IMR-90 (cell line): ENCODE data around the gene PEX11A. TPM values are rescaled to one million over a fixed set of nuclear protein-coding genes. Genes with fewer than 3 reads are reported as not detected.

Source experiments
- ATAC-seq: fragments of 200-7000 bp; cut with Tn5 transposase; 2 replicates; pipeline ENCODE4 v1.9.1; 2020; ENCODE audit warnings: low read depth, mild to moderate bottlenecking, moderate library complexity
- BruUV-seq: library from RNA; stranded (reverse); fragments of 400-500 nt; replicated peaks from 2 replicates; lab custom pipeline; 2021; lab: Mats Ljungman, UMichigan
- CTCF ChIA-PET: fragments of 300-600 bp; formaldehyde crosslinking; extraction: SDS; loops from one replicate; lab custom pipeline; 2021; ENCODE audit warnings: antibody characterized with exemption; lab: Yijun Ruan, JAX
- POLR2A ChIA-PET: fragments of 300-600 bp; sonication (Branson Sonifier 250); formaldehyde crosslinking; loops from one replicate; lab custom pipeline; 2022; ENCODE audit warnings: antibody characterized with exemption; ENCODE audit not compliant: unreplicated experiment; lab: Charles Lee
- DNase-seq: peaks from one replicate; pipeline ENCODE4 v3.0.0; 2013
- H2AFZ ChIP-seq: replicated peaks from 2 replicates; pipeline ENCODE3; 2013; ENCODE audit warnings: low read length, mild to moderate bottlenecking; ENCODE audit not compliant: poor library complexity
- H2AK5ac ChIP-seq: 2 replicates; pipeline ENCODE4 v1.6.1; 2013; ENCODE audit warnings: low read depth, low read length, inconsistent platforms
- H2AK9ac ChIP-seq: replicated peaks from 2 replicates; pipeline ENCODE3; 2013; ENCODE audit warnings: mild to moderate bottlenecking, low read depth, low read length, moderate library complexity; ENCODE audit not compliant: poor library complexity
- H2BK120ac ChIP-seq: 2 replicates; pipeline ENCODE4 v1.6.1; 2013; ENCODE audit warnings: low read depth, low read length, inconsistent platforms
- H2BK15ac ChIP-seq: 3 replicates; pipeline ENCODE4 v1.6.1; 2013; ENCODE audit warnings: low read depth, low read length, inconsistent platforms
- H2BK20ac ChIP-seq: 2 replicates; pipeline ENCODE4 v1.6.1; 2013; ENCODE audit warnings: low read depth, mild to moderate bottlenecking, inconsistent platforms, low read length, moderate library complexity
- H2BK5ac ChIP-seq: 2 replicates; pipeline ENCODE4 v1.6.1; 2013; ENCODE audit warnings: mild to moderate bottlenecking, low read depth, low read length, inconsistent platforms; ENCODE audit not compliant: poor library complexity, severe bottlenecking
- H3K14ac ChIP-seq: replicated peaks from 2 replicates; pipeline ENCODE4 v1.6.1; 2013; ENCODE audit warnings: low read depth, low read length, inconsistent platforms
- H3K18ac ChIP-seq: 2 replicates; pipeline ENCODE4 v1.6.1; 2013; ENCODE audit warnings: low read depth, low read length, control low read depth
- H3K23ac ChIP-seq: 2 replicates; pipeline ENCODE4 v1.6.1; 2013; ENCODE audit warnings: low read depth, low read length, inconsistent platforms
- H3K27ac ChIP-seq: 2 replicates; pipeline ENCODE4 v1.5.1; 2013; ENCODE audit warnings: mild to moderate bottlenecking, control low read depth, low read length; ENCODE audit not compliant: insufficient read depth
- H3K27me3 ChIP-seq: 2 replicates; pipeline ENCODE4 v1.6.1; 2013; ENCODE audit warnings: low read length; ENCODE audit not compliant: control insufficient read depth, insufficient read depth
- H3K36me3 ChIP-seq: 2 replicates; pipeline ENCODE4 v1.6.1; 2013; ENCODE audit warnings: low read length, mixed read lengths; ENCODE audit not compliant: control insufficient read depth, insufficient read depth
- H3K4ac ChIP-seq: 2 replicates; pipeline ENCODE4 v1.6.1; 2013; ENCODE audit warnings: low read depth, low read length, inconsistent platforms
- H3K4me1 ChIP-seq: 2 replicates; pipeline ENCODE4 v1.6.1; 2013; ENCODE audit warnings: low read length, mixed read lengths; ENCODE audit not compliant: control insufficient read depth, insufficient read depth
- H3K4me2 ChIP-seq: 2 replicates; pipeline ENCODE4 v1.6.1; 2013; ENCODE audit warnings: low read depth, mild to moderate bottlenecking, control low read depth, low read length, moderate library complexity
- H3K4me3 ChIP-seq: 2 replicates; pipeline ENCODE4 v1.5.1; 2013; ENCODE audit warnings: low read depth, mild to moderate bottlenecking, control low read depth, low read length, moderate library complexity; ENCODE audit not compliant: insufficient read depth
- H3K56ac ChIP-seq: 2 replicates; pipeline ENCODE4 v1.6.1; 2013; ENCODE audit warnings: low read length, inconsistent platforms; ENCODE audit not compliant: insufficient read depth; ENCODE audit errors: extremely low read depth
- H3K79me1 ChIP-seq, 2 experiments: 2 replicates each; pipeline ENCODE4 v1.6.1; 2013; ENCODE audit warnings: low read length in 2 of 2, inconsistent platforms in 1 of 2, low read depth in 1 of 2
- H3K9ac ChIP-seq: 2 replicates; pipeline ENCODE4 v1.6.1; 2013; ENCODE audit warnings: low read depth, low read length, control low read depth
- H3K9me1 ChIP-seq: 2 replicates; pipeline ENCODE4 v1.6.1; 2013; ENCODE audit warnings: low read length, inconsistent platforms; ENCODE audit not compliant: insufficient read depth
- H3K9me3 ChIP-seq: 2 replicates; pipeline ENCODE4 v1.6.1; 2013; ENCODE audit warnings: low read length; ENCODE audit not compliant: control insufficient read depth, insufficient read depth
- H4K20me1 ChIP-seq: 2 replicates; pipeline ENCODE4 v1.6.1; 2013; ENCODE audit warnings: low read length, inconsistent platforms; ENCODE audit not compliant: insufficient read depth
- H4K5ac ChIP-seq: 2 replicates; pipeline ENCODE4 v1.6.1; 2013; ENCODE audit warnings: mild to moderate bottlenecking, low read depth, low read length, control low read depth
- H4K8ac ChIP-seq, 2 experiments: 2 replicates each; pipeline ENCODE4 v1.6.1; 2013; ENCODE audit warnings: low read depth in 2 of 2, low read length in 2 of 2, control low read depth in 1 of 2, inconsistent platforms in 1 of 2
- H4K91ac ChIP-seq: 2 replicates; pipeline ENCODE4 v1.6.1; 2013; ENCODE audit warnings: low read depth, low read length, inconsistent platforms; ENCODE audit not compliant: insufficient read depth
- BHLHE40 ChIP-seq: fragments of 150-350 bp; IDR thresholded peaks from 2 replicates; pipeline ENCODE4 v1.6.1; 2016; ENCODE audit warnings: mild to moderate bottlenecking, low read depth, low read length
- CEBPB ChIP-seq: IDR thresholded peaks from 2 replicates; pipeline ENCODE4 v1.6.1; 2012; ENCODE audit warnings: low read depth, low read length, improper control_type of control experiment
- CHD1 ChIP-seq: IDR thresholded peaks from 2 replicates; pipeline ENCODE4 v1.6.1; 2012; ENCODE audit warnings: low read depth, low read length, improper control_type of control experiment
- CTCF ChIP-seq: conservative IDR thresholded peaks from 2 replicates; pipeline ENCODE4 v1.5.1; 2012; ENCODE audit warnings: mild to moderate bottlenecking, low read depth, low read length, improper control_type of control experiment
- FOS ChIP-seq: fragments of 150-350 bp; IDR thresholded peaks from 2 replicates; pipeline ENCODE4 v1.6.1; 2016; ENCODE audit warnings: low read depth, low read length
- MXI1 ChIP-seq: IDR thresholded peaks from 2 replicates; pipeline ENCODE4 v1.6.1; 2012; ENCODE audit warnings: low read depth, mild to moderate bottlenecking, low read length, moderate library complexity, borderline replicate concordance
- NFE2L2 ChIP-seq: fragments of 150-350 bp; IDR thresholded peaks from 2 replicates; pipeline ENCODE4 v1.6.1; 2016; ENCODE audit warnings: low read depth, mild to moderate bottlenecking, low read length
- RAD21 ChIP-seq: IDR thresholded peaks from 2 replicates; pipeline ENCODE4 v1.6.1; 2012; ENCODE audit warnings: low read length, improper control_type of control experiment
- SMC3 ChIP-seq: fragments of 150-350 bp; IDR thresholded peaks from 2 replicates; pipeline ENCODE4 v1.6.1; 2016; ENCODE audit warnings: low read depth, mild to moderate bottlenecking, antibody characterized with exemption, low read length, moderate library complexity
- WGBS, 2 experiments: methylation state at CpG; one replicate each; pipeline versions ENCODE4 v1.1.5 to v1.1.7; 2013; ENCODE audit warnings: missing lambda C conversion rate in 2 of 2; ENCODE audit not compliant: insufficient read length in 1 of 2; ENCODE audit errors: extremely low coverage in 2 of 2; 5-methylcytosine and 5-hydroxymethylcytosine counted together
- dilution Hi-C: fragments of 300-500 bp; cut with HindIII; formaldehyde crosslinking; loops from one replicate; pipeline ENCODE4 v1.14.3; 2018; ENCODE audit warnings: low sequenced_read_pairs; ENCODE audit not compliant: unreplicated experiment
- in situ Hi-C: fragments of 300-500 bp; cut with MboI; formaldehyde crosslinking; loops from 3 replicates; pipeline ENCODE4 v1.14.3; 2019; ENCODE audit warnings: low sequenced_read_pairs, inconsistent platforms, mixed read lengths
- intact Hi-C: fragments of 100-400 bp; cut with micrococcal nuclease; formaldehyde crosslinking; loops from 2 replicates; pipeline ENCODE4 v1.10.0; 2022
- polyA plus RNA-seq, 3 experiments: library from polyadenylated mRNA; depleted of rRNA; stranded (reverse); fragments of >200 nt; gene quantifications; 2 replicates each; pipeline ENCODE4 v1.2.3, GENCODE V29; 2012; ENCODE audit warnings: low replicate concordance in 1 of 3
- total RNA-seq: library from RNA; depleted of rRNA; stranded (reverse); fragments of >200 nt; gene quantifications from 2 replicates; pipeline ENCODE4 v1.2.3, GENCODE V29; 2012
- TF ChIP-seq, protein P1 (sequence below): fragments of 150-350 bp; IDR thresholded peaks from 2 replicates; pipeline ENCODE4 v1.6.1; 2016; ENCODE audit warnings: low read depth, mild to moderate bottlenecking, low read length, moderate library complexity, borderline replicate concordance

PEX11A gene
- total and polyA plus RNA-seq, 2 of the 4 experiments (the other 2 are of a cell fraction) = 4.2 to 10.2 TPM

GRCh38 chr15:89642106-89642505 is 48.4 kb downstream of the PEX11A start:
- WGBS, 2 experiments = 93% methylated on average over 13 of the region's 16 CpGs; no CpG with 5 or more reads in 1 of the 2 experiments
- H2BK120ac ChIP-seq = no peak overlapping the region
- H4K8ac ChIP-seq = no peak overlapping the region
- DNase-seq (no peak), ATAC-seq (no peak)
- H3K4ac ChIP-seq = no peak overlapping the region
- peaks cover 3% of the 10 kb centered on the region; the same call in 1 of the 2 replicates for H3K9me1 ChIP-seq
- no peak overlapping the region for H2BK5ac ChIP-seq
- H2BK20ac ChIP-seq = no peak overlapping the region
- peaks cover 32% of the 10 kb centered on the region for H3K36me3 ChIP-seq
- H4K20me1 ChIP-seq = 0 out of 2 replicates have a peak, but pooled peaks cover 3% of the 10 kb centered on the region
- H3K27ac ChIP-seq = no peak overlapping the region
- no peak overlapping the region for H2AK9ac ChIP-seq
- intact Hi-C loops = no loop called here
- dilution Hi-C loops = no loop called here
- H3K9ac ChIP-seq = no peak overlapping the region
- H3K4me3 ChIP-seq = no peak overlapping the region
- in situ Hi-C loops = no loop called here
- CTCF ChIA-PET = interaction anchor here (0.6 kb wide), 1 partner anchor 131 kb away, joined by 6 read pairs; no protein-coding TSS in a partner anchor
- H2BK15ac ChIP-seq = no peak overlapping the region
- POLR2A ChIA-PET = no interaction called here
- no peak overlapping the region for H4K5ac ChIP-seq
- H3K27me3 ChIP-seq = no peaks in the 10 kb centered on the region
- peaks cover 2% of the 10 kb centered on the region; the same call in 1 of the 2 replicates for H3K4me1 ChIP-seq
- H3K23ac ChIP-seq = no peak overlapping the region
- H2AFZ ChIP-seq = no peak overlapping the region
- no peak overlapping the region for H2AK5ac ChIP-seq
- no peak overlapping the region for H3K14ac ChIP-seq
- H3K79me1 ChIP-seq = peaks cover 3% of the 10 kb centered on the region in 2 experiments; a peak in 1 of 4 replicates
- no peak overlapping the region for H3K56ac ChIP-seq
- no peak overlapping the region for H3K18ac ChIP-seq
- TF ChIP-seq MXI1 = no peak
- TF ChIP-seq SMC3 = no peak
- no peak for TF ChIP-seq FOS
- TF ChIP-seq BHLHE40 = no peak
- TF ChIP-seq CHD1 = no peak
- TF ChIP-seq CTCF = no peak
- TF ChIP-seq CEBPB = no peak
- TF ChIP-seq NFE2L2 = no peak
- TF ChIP-seq, protein P1, sequence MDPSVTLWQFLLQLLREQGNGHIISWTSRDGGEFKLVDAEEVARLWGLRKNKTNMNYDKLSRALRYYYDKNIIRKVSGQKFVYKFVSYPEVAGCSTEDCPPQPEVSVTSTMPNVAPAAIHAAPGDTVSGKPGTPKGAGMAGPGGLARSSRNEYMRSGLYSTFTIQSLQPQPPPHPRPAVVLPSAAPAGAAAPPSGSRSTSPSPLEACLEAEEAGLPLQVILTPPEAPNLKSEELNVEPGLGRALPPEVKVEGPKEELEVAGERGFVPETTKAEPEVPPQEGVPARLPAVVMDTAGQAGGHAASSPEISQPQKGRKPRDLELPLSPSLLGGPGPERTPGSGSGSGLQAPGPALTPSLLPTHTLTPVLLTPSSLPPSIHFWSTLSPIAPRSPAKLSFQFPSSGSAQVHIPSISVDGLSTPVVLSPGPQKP = no peak
- TF ChIP-seq RAD21 = no peak
- BruUV-seq = no TSS peak
- H3K9me3 ChIP-seq = no peaks in the 10 kb centered on the region
- H4K91ac ChIP-seq = no peak overlapping the region
- H3K4me2 ChIP-seq = no peak overlapping the region
